Measurements from ENCODE around the gene LPIN1. TPM values are rescaled to one million over a fixed set of nuclear protein-coding genes. Genes with fewer than 3 reads are reported as not detected.

Gene LPIN1
- total RNA-seq, 1 experiment from 2014 or later = 4.4 TPM

DNA sequence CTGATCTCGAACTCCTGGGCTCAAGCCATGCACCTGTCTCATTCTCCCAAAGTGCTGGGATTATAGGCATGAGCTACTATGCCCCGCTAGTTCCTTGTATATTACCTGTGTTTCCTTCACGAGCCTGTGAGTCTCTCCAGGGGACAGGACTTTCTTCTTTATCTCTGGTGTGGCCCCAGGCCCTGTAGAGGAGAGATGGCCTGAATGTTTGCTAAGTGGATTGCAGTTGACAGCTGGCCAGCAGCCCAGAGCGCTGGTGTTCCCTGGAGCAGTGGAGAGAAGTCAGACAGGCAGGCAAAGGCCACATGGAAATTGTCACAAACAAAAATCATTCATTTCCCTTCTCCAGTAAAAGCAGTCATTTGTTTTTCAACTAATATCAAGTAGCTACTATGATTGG is 17.9 kb downstream of the LPIN1 start:
- no peak for TF ChIP-seq CTCF (conservative IDR thresholded peaks at IDR 0.05)
- no CpG with 5 or more reads among the region's 4 CpGs for WGBS (ENCODE audit: extremely low coverage, insufficient read length, low lambda C conversion rate)
- no peak overlapping the region for H2AFZ ChIP-seq (ENCODE audit: low read length)
- no peaks in the 10 kb centered on the region for H4K20me1 ChIP-seq (ENCODE audit: control insufficient read depth, insufficient read depth, insufficient read length)
- H3K27me3 ChIP-seq (ENCODE audit: insufficient read depth, low read length) = no peaks in the 10 kb centered on the region
- H2BK20ac ChIP-seq (ENCODE audit: low read depth, low read length, poor library complexity, severe bottlenecking) = no peak overlapping the region
- H3K23me2 ChIP-seq (ENCODE audit: insufficient read length, low read depth, low read length, poor library complexity, severe bottlenecking) = no peaks in the 10 kb centered on the region
- Mint-ChIP-seq H3K9me3 (peaks cover 3 to 10% of the 10 kb centered on the region in 2 experiments; a peak in 4 of 5 replicates), H3K27me3 (ENCODE audit: low read depth) (no peaks in the 10 kb centered on the region; the same call in 1 of the 2 replicates), H3K36me3 (ENCODE audit: insufficient read depth in 1 of 3, low read depth in 3 of 3) (peaks cover 24 to 44% (median 41%) of the 10 kb centered on the region in 3 experiments), H3K27ac (no peak overlapping the region), H3K4me1 (peaks cover 6 to 19% of the 10 kb centered on the region in 2 experiments; a peak in 3 of 4 replicates), H3K4me3 (no peak overlapping the region)
- H3K79me1 ChIP-seq (ENCODE audit: insufficient read depth, low read depth, low read length, poor library complexity, severe bottlenecking) = no peaks in the 10 kb centered on the region
- H3K27ac ChIP-seq (ENCODE audit: insufficient read length, low read depth, low read length) = no peak overlapping the region
- H2AK5ac ChIP-seq (ENCODE audit: insufficient read length, low read length) = no peak overlapping the region
- no peaks in the 10 kb centered on the region for H3K9me3 ChIP-seq (ENCODE audit: control insufficient read depth, low read depth, low read length)
- no peak overlapping the region for H2BK5ac ChIP-seq (ENCODE audit: insufficient read length, low read length)
- no peak overlapping the region for H3K56ac ChIP-seq (ENCODE audit: insufficient read length, low read depth, low read length)
- no peak overlapping the region for H3K18ac ChIP-seq (ENCODE audit: insufficient read length, low read depth, low read length)
- no peak overlapping the region for H3K14ac ChIP-seq (ENCODE audit: insufficient read depth, low read length)
- H4K5ac ChIP-seq (ENCODE audit: insufficient read length, low read depth, low read length) = no peak overlapping the region
- no peak overlapping the region for H3K4ac ChIP-seq (ENCODE audit: low read depth, low read length)
- H4K8ac ChIP-seq (replicated peaks; ENCODE audit: insufficient read length, low read depth, low read length) = no peak overlapping the region
- H3K4me2 ChIP-seq (ENCODE audit: insufficient read depth, insufficient read length, low read length) = no peak overlapping the region
- no peak overlapping the region for H3T11ph ChIP-seq (ENCODE audit: low read length)
- no peak overlapping the region for H2BK12ac ChIP-seq (ENCODE audit: insufficient read length, low read depth, low read length)
- no peak overlapping the region for H4K91ac ChIP-seq (ENCODE audit: insufficient read length, low read depth, low read length)
- H3K23ac ChIP-seq (ENCODE audit: insufficient read length, low read depth, low read length) = no peak overlapping the region
- no peak for DNase-seq
- H3K9ac ChIP-seq (ENCODE audit: extremely low read depth, insufficient read length, low read length) = no peak overlapping the region
- H3K79me2 ChIP-seq (ENCODE audit: insufficient read depth, low read length) = no peaks in the 10 kb centered on the region
- no peaks in the 10 kb centered on the region for H3K4me1 ChIP-seq (ENCODE audit: insufficient read depth, low read length)
- no peak overlapping the region for H2BK120ac ChIP-seq (ENCODE audit: low read depth, low read length, poor library complexity, severe bottlenecking)
- no peak overlapping the region for H2BK15ac ChIP-seq (ENCODE audit: low read depth, low read length)

All from H9 (cell line).